Epithelial cell of proximal tubule (primary cell): ENCODE measurements around the gene ADGRD1. TPM values are rescaled to one million over a fixed set of nuclear protein-coding genes. Genes with fewer than 3 reads are reported as not detected.

Experiments
- DNase-seq: peaks from one replicate; pipeline ENCODE4 v3.0.0-alpha.2; 2011; ENCODE audit warnings: low read depth
- H3K4me3 ChIP-seq: 2 replicates; pipeline ENCODE4 v1.5.1; 2011; ENCODE audit warnings: low read depth, mild to moderate bottlenecking, low read length
- total RNA-seq: library from RNA; depleted of rRNA; stranded (reverse); fragments of >200 nt; gene quantifications from 2 replicates; pipeline ENCODE4 v1.2.3, GENCODE V29; 2015
- TF ChIP-seq, protein P1 (sequence below): conservative IDR thresholded peaks from 2 replicates; pipeline ENCODE4 v1.5.1; 2012; ENCODE audit warnings: low read depth, mild to moderate bottlenecking, low read length

The ADGRD1 gene
- total RNA-seq, 1 donor from 2014 or later, result not detected

DNA sequence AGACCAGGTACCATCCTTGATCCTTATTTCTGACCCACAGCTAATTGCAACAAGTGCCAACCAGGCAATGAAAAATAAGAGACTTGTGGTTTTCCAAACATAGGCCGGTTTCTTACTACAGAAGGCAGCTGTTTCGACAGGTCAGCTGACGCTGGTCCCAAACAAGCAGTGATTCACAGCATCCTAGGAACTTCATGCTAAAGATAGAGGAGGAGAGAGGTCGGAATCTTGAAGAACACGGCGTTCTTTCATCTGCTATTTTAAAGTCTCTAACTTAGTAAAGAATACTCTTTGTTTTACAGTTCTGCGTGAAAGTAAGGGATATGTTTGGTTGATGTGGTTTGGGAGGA is 28.1 kb upstream of the ADGRD1 start:
- DNase-seq, result no peak
- H3K4me3 ChIP-seq, result no peak overlapping the region
- TF ChIP-seq, protein P1, sequence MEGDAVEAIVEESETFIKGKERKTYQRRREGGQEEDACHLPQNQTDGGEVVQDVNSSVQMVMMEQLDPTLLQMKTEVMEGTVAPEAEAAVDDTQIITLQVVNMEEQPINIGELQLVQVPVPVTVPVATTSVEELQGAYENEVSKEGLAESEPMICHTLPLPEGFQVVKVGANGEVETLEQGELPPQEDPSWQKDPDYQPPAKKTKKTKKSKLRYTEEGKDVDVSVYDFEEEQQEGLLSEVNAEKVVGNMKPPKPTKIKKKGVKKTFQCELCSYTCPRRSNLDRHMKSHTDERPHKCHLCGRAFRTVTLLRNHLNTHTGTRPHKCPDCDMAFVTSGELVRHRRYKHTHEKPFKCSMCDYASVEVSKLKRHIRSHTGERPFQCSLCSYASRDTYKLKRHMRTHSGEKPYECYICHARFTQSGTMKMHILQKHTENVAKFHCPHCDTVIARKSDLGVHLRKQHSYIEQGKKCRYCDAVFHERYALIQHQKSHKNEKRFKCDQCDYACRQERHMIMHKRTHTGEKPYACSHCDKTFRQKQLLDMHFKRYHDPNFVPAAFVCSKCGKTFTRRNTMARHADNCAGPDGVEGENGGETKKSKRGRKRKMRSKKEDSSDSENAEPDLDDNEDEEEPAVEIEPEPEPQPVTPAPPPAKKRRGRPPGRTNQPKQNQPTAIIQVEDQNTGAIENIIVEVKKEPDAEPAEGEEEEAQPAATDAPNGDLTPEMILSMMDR, result no peak

DNA sequence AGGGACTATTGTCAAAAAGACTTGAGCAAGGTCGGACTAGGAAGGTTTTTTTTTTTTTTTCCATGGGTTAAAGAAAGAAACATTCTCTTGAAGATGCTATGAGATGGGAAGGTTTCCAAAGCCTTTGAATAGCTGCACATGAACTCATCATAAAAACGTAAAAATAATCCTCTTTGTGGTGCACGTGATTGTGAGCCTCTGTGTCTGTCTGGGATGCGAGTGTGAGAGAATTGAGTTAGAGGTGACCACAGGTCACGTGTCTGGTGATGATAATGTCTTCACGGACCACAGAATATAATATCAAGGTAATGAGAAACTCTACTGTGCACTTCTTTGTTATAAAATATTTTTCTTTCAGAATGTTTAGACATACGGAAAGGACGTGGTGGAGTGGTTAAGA is 24.3 kb upstream of the ADGRD1 start:
- TF ChIP-seq, protein P1, result no peak
- H3K4me3 ChIP-seq, result no peak overlapping the region
- no peak for DNase-seq

DNA sequence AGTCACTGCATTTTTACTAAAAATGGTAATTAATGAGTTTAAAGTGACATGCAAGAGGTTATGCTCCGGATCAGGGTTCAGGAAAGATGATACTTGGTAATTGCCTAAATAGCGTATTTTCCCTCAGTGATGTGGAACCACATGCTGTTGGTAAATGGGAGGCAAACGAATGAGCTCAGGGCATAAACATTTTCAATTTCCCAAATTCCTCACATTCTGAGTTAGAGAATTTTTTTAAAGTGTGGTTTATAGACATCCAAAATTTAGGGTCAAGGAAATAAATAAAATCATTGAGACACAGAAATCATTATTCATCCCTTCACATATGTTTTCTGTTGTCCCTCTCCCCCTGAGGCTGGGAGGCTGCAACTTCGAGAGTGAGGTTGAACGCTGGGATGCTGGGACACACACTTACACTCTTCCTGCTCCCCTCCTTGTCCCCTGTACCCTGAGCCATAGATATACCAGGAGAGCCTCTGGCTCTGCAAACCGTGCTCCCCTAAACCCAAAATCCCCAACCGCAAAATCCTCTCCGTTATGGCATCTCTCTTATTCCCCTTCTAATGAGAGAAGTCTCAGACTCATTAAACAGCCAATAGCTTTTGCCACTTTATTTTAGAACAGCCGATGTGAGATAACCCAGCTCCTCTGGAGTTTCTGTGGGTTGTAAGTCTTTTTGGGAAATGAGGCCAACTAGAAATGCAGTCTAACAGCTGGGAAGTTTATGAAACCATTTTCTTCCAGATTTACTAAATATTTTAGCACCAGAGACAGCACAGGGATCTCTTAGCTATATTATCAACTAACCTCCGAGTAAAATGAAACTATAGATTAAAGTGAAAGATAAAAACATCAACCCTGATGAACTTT is 21.4 kb upstream of the ADGRD1 start:
- no peak overlapping the region for H3K4me3 ChIP-seq
- DNase-seq, result no peak
- TF ChIP-seq, protein P1, result no peak

DNA sequence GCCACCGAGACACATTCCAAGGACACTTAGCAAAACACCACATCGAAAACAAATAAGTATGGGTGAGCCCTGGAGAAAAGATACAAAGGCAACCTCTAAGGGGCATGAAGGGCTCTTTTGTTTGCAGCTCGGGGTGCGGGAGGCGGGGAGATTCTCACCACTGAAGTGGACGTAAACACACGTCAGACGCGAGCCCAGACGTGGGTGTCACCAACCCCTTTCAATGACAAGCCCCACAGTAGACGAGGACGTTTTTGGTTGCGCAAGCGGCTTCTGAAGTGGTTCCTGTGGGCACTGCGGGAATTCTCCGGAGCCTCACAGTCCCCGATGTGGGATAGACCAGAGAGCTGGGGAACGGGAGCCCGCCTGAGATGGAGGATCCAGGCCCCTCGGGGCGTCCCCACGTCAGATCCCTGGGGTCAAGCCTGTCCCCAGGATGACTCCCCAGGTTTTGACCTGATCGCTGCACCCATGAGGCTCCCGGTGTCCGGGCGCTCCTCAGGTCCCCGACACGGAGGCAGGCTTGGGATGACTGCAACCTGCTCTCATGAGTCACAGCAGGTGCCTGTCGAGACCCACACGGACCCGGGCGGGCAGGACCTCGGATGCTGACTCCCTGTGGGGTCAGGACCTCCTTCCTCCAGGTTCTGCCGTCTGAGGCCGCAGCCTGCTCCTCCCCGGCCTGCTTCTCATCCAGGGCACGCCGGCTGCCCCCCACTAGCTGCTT is 20.3 kb upstream of the ADGRD1 start:
- no peak for DNase-seq
- TF ChIP-seq, protein P1, result no peak
- no peak overlapping the region for H3K4me3 ChIP-seq

DNA sequence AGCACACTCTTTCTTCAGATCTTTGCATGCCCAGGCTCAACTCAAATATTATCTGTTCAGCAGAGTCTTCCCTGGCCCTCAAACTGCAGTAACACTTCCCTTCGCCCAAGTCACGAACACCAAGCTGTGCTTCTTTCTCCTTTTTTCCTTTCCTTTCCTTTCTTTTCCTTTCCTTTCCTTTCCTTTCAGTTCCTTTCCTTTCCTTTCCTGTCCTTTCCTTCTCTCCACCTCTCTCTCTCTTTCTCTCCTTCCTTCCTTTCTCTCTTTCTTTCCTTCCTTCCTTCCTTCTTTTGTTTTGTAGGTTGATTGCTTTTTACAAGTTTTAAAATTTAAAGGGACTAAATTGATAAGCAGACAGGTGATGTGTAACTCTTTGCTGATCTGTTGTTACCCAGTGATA is 19.0 kb upstream of the ADGRD1 start:
- no peak overlapping the region for H3K4me3 ChIP-seq
- TF ChIP-seq, protein P1, result no peak
- DNase-seq, result no peak

DNA sequence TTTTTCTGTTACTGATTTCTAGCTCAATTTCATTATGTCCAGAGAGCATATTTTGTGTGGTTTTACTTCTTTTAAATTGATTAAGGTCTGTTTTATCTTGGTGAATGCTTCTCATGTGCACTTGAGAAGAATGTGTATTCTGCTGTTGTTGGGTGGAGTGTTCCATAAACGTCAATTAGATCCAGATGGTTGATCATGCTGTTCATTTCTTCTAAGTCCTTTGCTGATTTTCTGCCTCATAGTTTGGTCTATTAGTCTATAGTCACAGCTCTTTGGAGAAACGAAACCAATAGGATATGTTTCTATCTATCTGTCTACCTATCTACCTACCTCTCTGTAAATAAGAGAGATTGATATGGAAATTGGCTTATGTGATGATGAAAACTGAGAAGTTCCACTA is 17.1 kb upstream of the ADGRD1 start:
- no peak overlapping the region for H3K4me3 ChIP-seq
- DNase-seq, result no peak
- TF ChIP-seq, protein P1, result no peak
